Fibroblast of villous mesenchyme (primary cell): ENCODE results near the gene ARAP1. TPM values are rescaled to one million over a fixed set of nuclear protein-coding genes. Genes with fewer than 3 reads are reported as not detected.

Experiments
- DNase-seq: peaks from one replicate; pipeline ENCODE4 v3.0.0-alpha.2; 2010; ENCODE audit warnings: low read depth
- H3K4me3 ChIP-seq: 2 replicates; pipeline ENCODE4 v1.5.1; 2011; ENCODE audit warnings: low read depth, mild to moderate bottlenecking, low read length
- total RNA-seq: library from RNA; depleted of rRNA; stranded (reverse); fragments of >200 nt; gene quantifications from 2 replicates; pipeline ENCODE4 v1.2.3, GENCODE V29; 2012
- TF ChIP-seq, protein P1 (sequence below): IDR thresholded peaks from 2 replicates; pipeline ENCODE4 v1.5.1; 2012; ENCODE audit warnings: low read depth, mild to moderate bottlenecking, low read length; ENCODE audit not compliant: insufficient read depth

ARAP1 gene
- total RNA-seq, 1 donor: 73.0 TPM

DNA sequence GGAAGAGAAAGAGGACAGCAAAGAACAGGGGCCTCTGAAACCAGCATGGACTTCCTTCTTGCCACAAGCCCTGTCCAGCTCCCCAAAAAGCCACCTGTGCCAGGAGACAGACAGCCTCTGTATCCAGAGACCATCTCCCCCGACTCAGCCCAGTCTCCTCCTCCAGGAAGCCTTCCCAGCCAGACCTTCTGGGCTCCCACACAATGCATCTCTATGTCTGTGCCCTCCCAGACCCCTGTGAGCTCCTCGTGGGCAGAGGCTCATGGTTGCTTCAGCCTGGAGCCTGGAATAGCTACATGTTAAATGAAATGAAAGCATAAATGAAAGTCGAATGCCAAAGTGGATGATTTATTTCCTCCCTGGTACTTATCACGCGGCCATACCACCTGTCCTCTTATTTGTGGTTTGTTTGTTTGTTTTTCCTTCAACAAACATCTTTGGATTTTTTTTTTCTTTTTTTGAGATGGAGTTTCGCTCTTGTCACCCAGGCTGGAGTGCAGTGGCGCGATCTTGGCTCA is 7.3 kb upstream of the ARAP1 start:
- no peak overlapping the region for H3K4me3 ChIP-seq
- DNase-seq: no peak
- TF ChIP-seq, protein P1, sequence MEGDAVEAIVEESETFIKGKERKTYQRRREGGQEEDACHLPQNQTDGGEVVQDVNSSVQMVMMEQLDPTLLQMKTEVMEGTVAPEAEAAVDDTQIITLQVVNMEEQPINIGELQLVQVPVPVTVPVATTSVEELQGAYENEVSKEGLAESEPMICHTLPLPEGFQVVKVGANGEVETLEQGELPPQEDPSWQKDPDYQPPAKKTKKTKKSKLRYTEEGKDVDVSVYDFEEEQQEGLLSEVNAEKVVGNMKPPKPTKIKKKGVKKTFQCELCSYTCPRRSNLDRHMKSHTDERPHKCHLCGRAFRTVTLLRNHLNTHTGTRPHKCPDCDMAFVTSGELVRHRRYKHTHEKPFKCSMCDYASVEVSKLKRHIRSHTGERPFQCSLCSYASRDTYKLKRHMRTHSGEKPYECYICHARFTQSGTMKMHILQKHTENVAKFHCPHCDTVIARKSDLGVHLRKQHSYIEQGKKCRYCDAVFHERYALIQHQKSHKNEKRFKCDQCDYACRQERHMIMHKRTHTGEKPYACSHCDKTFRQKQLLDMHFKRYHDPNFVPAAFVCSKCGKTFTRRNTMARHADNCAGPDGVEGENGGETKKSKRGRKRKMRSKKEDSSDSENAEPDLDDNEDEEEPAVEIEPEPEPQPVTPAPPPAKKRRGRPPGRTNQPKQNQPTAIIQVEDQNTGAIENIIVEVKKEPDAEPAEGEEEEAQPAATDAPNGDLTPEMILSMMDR: no peak

DNA sequence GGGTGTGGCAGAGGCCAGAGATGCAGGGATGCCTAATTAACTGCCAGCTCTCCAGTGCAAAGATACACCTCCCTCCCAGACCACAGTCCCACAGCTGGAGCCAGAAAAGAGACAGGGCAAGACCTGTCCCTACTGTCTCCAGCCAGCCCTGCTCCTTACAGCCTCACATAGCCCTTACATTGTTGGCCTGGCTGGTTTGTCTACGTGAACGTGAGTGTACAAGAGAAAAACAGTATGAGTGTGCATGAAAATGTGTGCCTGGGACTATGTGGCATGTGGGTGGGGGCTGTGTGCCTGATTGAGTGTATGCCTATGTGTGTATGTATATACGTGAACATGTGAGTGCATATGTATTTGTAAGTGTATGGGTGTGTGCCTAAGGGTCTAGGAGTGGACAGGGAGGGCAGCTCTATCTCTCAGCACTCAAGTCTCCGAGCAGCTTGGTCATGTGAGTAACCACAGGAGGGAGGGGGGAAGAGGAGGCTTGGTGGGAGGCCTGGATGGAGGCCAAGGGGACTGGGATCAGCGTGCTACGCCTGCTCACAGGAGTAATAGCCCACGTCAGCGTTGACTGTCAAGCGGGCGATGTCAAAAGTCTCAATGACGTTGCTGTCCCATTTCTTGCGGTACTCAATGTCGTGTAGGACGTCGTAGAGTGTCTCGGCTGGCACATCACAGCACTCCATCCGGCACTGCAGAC is 6.6 kb upstream of the ARAP1 start:
- no peak overlapping the region for H3K4me3 ChIP-seq
- DNase-seq: peak; percentile 91
- TF ChIP-seq, protein P1: no peak

DNA sequence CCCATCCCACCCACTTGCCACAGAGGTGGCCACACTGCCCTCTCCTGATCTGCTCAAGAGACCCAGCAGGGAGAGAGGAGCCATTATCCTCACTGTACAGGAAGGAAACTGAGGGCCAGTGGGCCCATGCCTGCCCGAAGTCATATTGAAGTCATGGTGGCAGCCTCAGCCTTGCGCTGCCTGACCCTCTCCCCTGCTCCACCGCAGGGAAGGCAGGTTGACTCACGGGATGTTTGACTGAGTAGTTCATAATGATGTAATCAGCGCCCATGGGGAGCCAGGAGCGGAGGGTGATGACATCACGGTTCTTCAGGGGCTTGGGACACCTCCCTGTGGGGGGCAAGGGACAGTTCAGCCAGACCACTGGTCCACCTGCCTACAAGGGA is 6.1 kb upstream of the ARAP1 start:
- DNase-seq: peak; percentile 48
- H3K4me3 ChIP-seq: no peak overlapping the region
- TF ChIP-seq, protein P1: no peak

DNA sequence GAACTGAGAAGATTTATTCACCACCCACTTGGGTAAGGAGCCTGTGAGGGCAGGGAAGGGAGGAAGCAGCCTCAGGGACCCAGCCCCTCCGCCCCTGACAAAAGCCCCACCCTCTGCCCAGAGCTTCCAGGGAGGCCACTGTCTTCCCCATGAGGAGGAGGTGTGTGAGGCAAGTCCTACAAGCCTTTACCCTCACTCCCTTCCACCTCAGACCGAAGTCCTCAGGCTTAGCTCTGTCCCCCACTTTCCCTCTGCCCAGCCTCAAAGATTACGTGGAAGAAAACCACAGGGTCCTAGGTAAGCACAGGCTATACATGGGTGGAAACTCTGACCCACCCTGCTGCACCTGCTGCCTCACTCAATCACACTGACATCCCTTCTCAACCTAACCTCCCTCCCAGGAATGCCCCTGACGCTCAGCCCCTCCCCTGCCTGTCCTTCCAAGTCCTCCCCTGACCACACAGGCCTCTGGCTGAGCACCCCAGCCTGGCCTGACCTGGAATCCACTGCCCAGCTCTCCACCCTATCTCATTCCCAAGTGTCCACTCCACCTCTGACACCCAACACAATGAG is 3.6 kb upstream of the ARAP1 start:
- TF ChIP-seq, protein P1: no peak
- no peak overlapping the region for H3K4me3 ChIP-seq
- DNase-seq: no peak

DNA sequence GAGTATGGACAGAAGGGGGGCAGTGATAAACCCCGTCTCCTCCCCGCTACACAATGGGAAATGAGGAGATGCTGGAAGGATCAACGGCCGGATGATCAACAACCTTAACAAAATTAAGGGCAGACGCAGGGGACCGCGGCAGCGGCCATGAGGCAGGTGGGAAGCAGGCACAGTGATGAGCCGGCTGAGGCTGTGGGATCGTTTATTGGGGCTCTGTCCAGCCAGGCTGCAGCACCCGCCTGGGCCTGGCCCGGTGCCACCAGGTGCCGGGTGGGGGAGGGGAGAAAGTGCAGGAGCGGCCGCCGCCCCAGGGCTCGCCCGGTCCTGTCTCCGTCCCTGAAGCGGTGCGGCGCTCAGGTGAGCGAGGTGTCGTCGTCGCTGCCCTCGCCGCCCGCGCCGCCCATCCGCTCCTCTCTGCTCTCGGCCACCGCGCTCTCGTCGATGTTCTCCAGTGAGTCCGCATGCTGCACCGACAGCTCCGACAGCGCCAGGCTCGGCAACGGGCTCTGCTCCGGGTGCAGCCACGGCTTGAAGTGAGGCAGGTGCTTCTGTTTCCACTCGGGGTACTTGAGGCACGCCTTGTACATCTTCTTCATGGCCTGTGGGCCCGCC is 2.4 kb upstream of the ARAP1 start:
- no peak overlapping the region for H3K4me3 ChIP-seq
- TF ChIP-seq, protein P1: no peak

DNA sequence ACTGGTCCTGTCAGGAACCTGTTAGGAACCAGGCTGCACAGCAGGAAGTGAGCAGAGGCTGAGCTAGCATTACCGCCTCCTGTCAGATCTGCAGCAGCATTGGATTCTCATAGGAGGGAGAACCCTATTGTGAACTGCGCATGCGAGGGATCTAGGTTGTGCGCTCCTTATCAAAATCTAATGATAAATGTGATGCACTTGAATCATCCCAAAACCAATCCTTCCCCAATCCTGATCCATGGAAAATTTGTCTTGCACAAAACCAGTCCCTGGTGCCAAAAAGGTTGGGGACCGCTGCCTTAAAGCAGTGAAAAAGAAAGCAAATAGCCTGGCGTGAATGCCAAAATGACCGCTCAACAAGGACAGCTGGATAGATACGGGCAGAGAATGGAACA is 1.9 kb upstream of the ARAP1 start:
- DNase-seq: no peak
- TF ChIP-seq, protein P1: no peak
- no peak overlapping the region for H3K4me3 ChIP-seq

More for the DNA sequence above, 2.4 kb upstream of the ARAP1 start:
- DNase-seq: no peak
